ENCODE measurements around the gene P2RX6.
"Not testable (repeated sequence)": the region's sequence is repeated elsewhere in the genome, so short reads cannot be mapped to it uniquely, and the experiment has no call there.

The P2RX6 gene

GRCh38 chr22:21047035-21047661, 32.2 kb downstream of the P2RX6 start:
- Histone ChIP-seq H3K4me1 (ENCODE audit: control insufficient read depth, insufficient read depth, low read length, poor library complexity, severe bottlenecking) (peaks cover 20% of the 10 kb centered on the region), H3K36me3 (ENCODE audit: control insufficient read depth, insufficient read depth, low read length) (no peaks in the 10 kb centered on the region), H3K27me3 (replicated peaks; ENCODE audit: control insufficient read depth, insufficient read depth, low read length, poor library complexity, severe bottlenecking) (no peaks in the 10 kb centered on the region), H3K27ac (ENCODE audit: insufficient read depth, low read length, poor library complexity, severe bottlenecking) (no peak overlapping the region), H3K4me3 (ENCODE audit: insufficient read depth, low read depth, low read length, poor library complexity, severe bottlenecking) (no peak overlapping the region), H3K9me3 (ENCODE audit: control insufficient read depth, low read length) (no peaks in the 10 kb centered on the region)
- no peak for DNase-seq

- Histone ChIP-seq H3K27ac (ENCODE audit: insufficient read depth, low read length, poor library complexity, severe bottlenecking) (no peak overlapping the region), H3K4me1 (ENCODE audit: control insufficient read depth, insufficient read depth, low read length, poor library complexity, severe bottlenecking) (peaks cover 20% of the 10 kb centered on the region), H3K27me3 (replicated peaks; ENCODE audit: control insufficient read depth, insufficient read depth, low read length, poor library complexity, severe bottlenecking) (no peaks in the 10 kb centered on the region), H3K9me3 (ENCODE audit: control insufficient read depth, low read length) (no peaks in the 10 kb centered on the region), H3K4me3 (ENCODE audit: insufficient read depth, low read depth, low read length, poor library complexity, severe bottlenecking) (no peak overlapping the region), H3K36me3 (ENCODE audit: control insufficient read depth, insufficient read depth, low read length) (no peaks in the 10 kb centered on the region)
- no peak for DNase-seq
Measured at GRCh38 chr22:21047730-21048129, 32.8 kb downstream of the P2RX6 start.

GRCh38 chr22:21048448-21048847, 33.5 kb downstream of the P2RX6 start:
- not testable (repeated sequence) for DNase-seq; H3K36me3 ChIP-seq (ENCODE audit: control insufficient read depth, insufficient read depth, low read length); H3K9me3 ChIP-seq (ENCODE audit: control insufficient read depth, low read length); H3K27ac ChIP-seq (ENCODE audit: insufficient read depth, low read length, poor library complexity, severe bottlenecking); H3K27me3 ChIP-seq (replicated peaks; ENCODE audit: control insufficient read depth, insufficient read depth, low read length, poor library complexity, severe bottlenecking); H3K4me3 ChIP-seq (ENCODE audit: insufficient read depth, low read depth, low read length, poor library complexity, severe bottlenecking)
- H3K4me1 ChIP-seq (ENCODE audit: control insufficient read depth, insufficient read depth, low read length, poor library complexity, severe bottlenecking), result peaks cover 20% of the 10 kb centered on the region

GRCh38 chr22:21048965-21049364, 34.0 kb downstream of the P2RX6 start:
- not testable (repeated sequence) for H3K36me3 ChIP-seq (ENCODE audit: control insufficient read depth, insufficient read depth, low read length); DNase-seq; H3K9me3 ChIP-seq (ENCODE audit: control insufficient read depth, low read length); H3K27me3 ChIP-seq (replicated peaks; ENCODE audit: control insufficient read depth, insufficient read depth, low read length, poor library complexity, severe bottlenecking); H3K4me3 ChIP-seq (ENCODE audit: insufficient read depth, low read depth, low read length, poor library complexity, severe bottlenecking); H3K27ac ChIP-seq (ENCODE audit: insufficient read depth, low read length, poor library complexity, severe bottlenecking)
- peaks cover 18% of the 10 kb centered on the region for H3K4me1 ChIP-seq (ENCODE audit: control insufficient read depth, insufficient read depth, low read length, poor library complexity, severe bottlenecking)

- Histone ChIP-seq H3K4me1 (ENCODE audit: control insufficient read depth, insufficient read depth, low read length, poor library complexity, severe bottlenecking) (peaks cover 10% of the 10 kb centered on the region), H3K27me3 (replicated peaks; ENCODE audit: control insufficient read depth, insufficient read depth, low read length, poor library complexity, severe bottlenecking) (no peaks in the 10 kb centered on the region), H3K4me3 (ENCODE audit: insufficient read depth, low read depth, low read length, poor library complexity, severe bottlenecking) (no peak overlapping the region), H3K36me3 (ENCODE audit: control insufficient read depth, insufficient read depth, low read length) (no peaks in the 10 kb centered on the region), H3K9me3 (ENCODE audit: control insufficient read depth, low read length) (no peaks in the 10 kb centered on the region), H3K27ac (ENCODE audit: insufficient read depth, low read length, poor library complexity, severe bottlenecking) (no peak overlapping the region)
- DNase-seq, result no peak
Measured at GRCh38 chr22:21051145-21051830, 36.3 kb downstream of the P2RX6 start.

GRCh38 chr22:21051831-21052400, 37.0 kb downstream of the P2RX6 start:
- H3K27ac ChIP-seq (ENCODE audit: insufficient read depth, low read length, poor library complexity, severe bottlenecking), result no peak overlapping the region
- peaks cover 10% of the 10 kb centered on the region for H3K4me1 ChIP-seq (ENCODE audit: control insufficient read depth, insufficient read depth, low read length, poor library complexity, severe bottlenecking)
- H3K36me3 ChIP-seq (ENCODE audit: control insufficient read depth, insufficient read depth, low read length), result no peaks in the 10 kb centered on the region
- no peak overlapping the region for H3K4me3 ChIP-seq (ENCODE audit: insufficient read depth, low read depth, low read length, poor library complexity, severe bottlenecking)
- DNase-seq, result no peak
- no peaks in the 10 kb centered on the region for H3K9me3 ChIP-seq (ENCODE audit: control insufficient read depth, low read length)
- H3K27me3 ChIP-seq (replicated peaks; ENCODE audit: control insufficient read depth, insufficient read depth, low read length, poor library complexity, severe bottlenecking), result no peaks in the 10 kb centered on the region

GRCh38 chr22:21052715-21053459, 37.9 kb downstream of the P2RX6 start:
- DNase-seq, result no peak
- Histone ChIP-seq H3K27me3 (replicated peaks; ENCODE audit: control insufficient read depth, insufficient read depth, low read length, poor library complexity, severe bottlenecking) (no peaks in the 10 kb centered on the region), H3K36me3 (ENCODE audit: control insufficient read depth, insufficient read depth, low read length) (no peaks in the 10 kb centered on the region), H3K4me3 (ENCODE audit: insufficient read depth, low read depth, low read length, poor library complexity, severe bottlenecking) (no peak overlapping the region), H3K4me1 (ENCODE audit: control insufficient read depth, insufficient read depth, low read length, poor library complexity, severe bottlenecking) (peaks cover 10% of the 10 kb centered on the region), H3K9me3 (ENCODE audit: control insufficient read depth, low read length) (no peaks in the 10 kb centered on the region), H3K27ac (ENCODE audit: insufficient read depth, low read length, poor library complexity, severe bottlenecking) (no peak overlapping the region)

GRCh38 chr22:21054046-21054713, 39.2 kb downstream of the P2RX6 start:
- peaks cover 10% of the 10 kb centered on the region for H3K4me1 ChIP-seq (ENCODE audit: control insufficient read depth, insufficient read depth, low read length, poor library complexity, severe bottlenecking)
- no peaks in the 10 kb centered on the region for H3K36me3 ChIP-seq (ENCODE audit: control insufficient read depth, insufficient read depth, low read length)
- no peak for DNase-seq
- no peaks in the 10 kb centered on the region for H3K27me3 ChIP-seq (replicated peaks; ENCODE audit: control insufficient read depth, insufficient read depth, low read length, poor library complexity, severe bottlenecking)
- H3K4me3 ChIP-seq (ENCODE audit: insufficient read depth, low read depth, low read length, poor library complexity, severe bottlenecking), result no peak overlapping the region
- H3K9me3 ChIP-seq (ENCODE audit: control insufficient read depth, low read length), result no peaks in the 10 kb centered on the region
- H3K27ac ChIP-seq (ENCODE audit: insufficient read depth, low read length, poor library complexity, severe bottlenecking), result no peak overlapping the region

GRCh38 chr22:21054714-21055563, 40.0 kb downstream of the P2RX6 start:
- Histone ChIP-seq H3K36me3 (ENCODE audit: control insufficient read depth, insufficient read depth, low read length) (no peaks in the 10 kb centered on the region), H3K4me1 (ENCODE audit: control insufficient read depth, insufficient read depth, low read length, poor library complexity, severe bottlenecking) (peaks cover 10% of the 10 kb centered on the region), H3K27ac (ENCODE audit: insufficient read depth, low read length, poor library complexity, severe bottlenecking) (no peak overlapping the region), H3K9me3 (ENCODE audit: control insufficient read depth, low read length) (no peaks in the 10 kb centered on the region), H3K4me3 (ENCODE audit: insufficient read depth, low read depth, low read length, poor library complexity, severe bottlenecking) (no peak overlapping the region), H3K27me3 (replicated peaks; ENCODE audit: control insufficient read depth, insufficient read depth, low read length, poor library complexity, severe bottlenecking) (no peaks in the 10 kb centered on the region)
- DNase-seq, result no peak
